Umbilical cord (tissue), 2 donors: Measurements from ENCODE around the gene GCSH. TPM values are rescaled to one million over a fixed set of nuclear protein-coding genes. Genes with fewer than 3 reads are reported as not detected.

ENCODE experiments used
- DNase-seq: peaks from one replicate; pipeline ENCODE4 v3.0.0-alpha.2; 2015; ENCODE audit warnings: low spot score
- total RNA-seq: library from RNA; depleted of rRNA; stranded (reverse); fragments of >200 nt; gene quantifications from one replicate; pipeline ENCODE4 v1.2.3, GENCODE V29; 2014; ENCODE audit warnings: low replicate concordance; ENCODE audit not compliant: insufficient read depth

The GCSH gene
- total RNA-seq, 1 donor from 2014 or later, result 17.6 TPM

DNA sequence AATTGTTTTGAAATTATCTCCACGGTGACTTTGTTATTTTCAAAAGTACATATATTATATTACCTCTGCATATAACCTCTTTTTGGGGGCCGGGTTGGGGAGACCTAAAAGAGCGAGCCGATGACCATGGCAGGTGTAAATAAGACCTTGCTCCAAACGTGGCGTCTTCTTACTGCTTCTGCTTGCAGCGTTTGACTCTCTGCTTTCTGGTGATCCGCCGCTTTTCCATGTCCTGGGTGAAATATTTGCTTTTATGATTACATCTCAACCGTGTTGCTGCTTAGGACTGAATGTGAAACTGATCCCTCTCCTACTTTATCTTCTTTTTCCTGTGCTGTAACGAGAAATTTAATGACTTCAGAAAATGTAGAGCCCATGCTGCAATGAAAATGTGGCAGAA is 42.4 kb downstream of the GCSH start:
- no peak for DNase-seq

DNA sequence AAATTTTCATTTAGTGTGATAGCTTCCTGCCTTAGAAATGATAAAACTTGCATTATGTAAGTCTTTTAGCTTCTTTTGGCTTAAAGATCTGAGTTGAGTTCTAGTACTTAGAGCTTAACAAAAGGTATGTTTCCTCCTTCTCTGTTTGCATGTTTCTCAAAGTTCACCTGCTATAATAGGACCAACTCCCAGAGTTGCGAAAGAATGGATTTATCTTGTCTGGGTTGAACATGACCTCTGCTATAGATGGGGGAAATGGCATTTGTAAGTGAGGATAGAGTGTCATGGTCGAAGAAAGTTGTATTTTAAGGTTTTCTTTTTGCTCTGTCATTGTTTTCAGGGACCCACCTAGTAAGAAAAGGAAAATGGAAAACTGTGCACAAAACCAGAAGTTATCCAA is 53.4 kb downstream of the GCSH start:
- no peak for DNase-seq

DNA sequence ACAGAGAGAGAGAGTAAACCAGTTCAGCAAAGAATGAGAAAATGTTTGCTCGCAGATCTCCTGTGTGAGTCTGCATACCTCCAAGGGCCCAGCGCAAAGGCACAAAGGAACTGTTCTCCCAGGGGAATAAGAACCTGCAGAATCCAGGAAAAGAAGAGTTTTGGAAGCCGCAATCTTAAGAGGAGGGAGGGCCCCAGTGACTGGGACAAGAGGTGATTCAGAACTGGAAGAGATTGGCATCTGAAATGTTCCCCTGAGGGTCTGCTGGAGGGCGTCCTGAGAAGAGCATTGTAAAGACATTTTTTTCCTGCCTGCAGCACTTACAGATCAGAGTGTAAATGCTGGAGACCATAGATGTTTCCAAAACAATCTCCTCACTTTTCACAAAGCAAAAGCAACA is 54.5 kb downstream of the GCSH start:
- no peak for DNase-seq

DNA sequence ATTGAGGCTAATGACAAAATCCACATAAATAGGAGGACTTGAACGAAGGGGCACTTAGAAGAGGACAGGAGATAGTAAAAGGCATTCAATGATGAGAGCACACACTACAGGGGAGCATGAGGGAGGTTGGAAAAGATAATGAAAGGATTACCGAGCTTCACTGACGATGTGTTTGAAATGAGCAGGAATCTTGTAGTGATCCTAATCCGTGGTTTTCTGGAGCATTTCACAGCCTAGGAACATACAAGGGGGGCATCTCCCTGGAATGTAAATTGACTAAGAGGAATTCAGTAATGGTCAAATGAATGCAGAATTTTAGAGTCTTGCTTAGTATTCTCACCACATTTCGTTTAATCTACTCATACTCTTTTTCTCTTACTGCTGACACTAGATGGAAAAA is 55.4 kb downstream of the GCSH start:
- no peak for DNase-seq

DNA sequence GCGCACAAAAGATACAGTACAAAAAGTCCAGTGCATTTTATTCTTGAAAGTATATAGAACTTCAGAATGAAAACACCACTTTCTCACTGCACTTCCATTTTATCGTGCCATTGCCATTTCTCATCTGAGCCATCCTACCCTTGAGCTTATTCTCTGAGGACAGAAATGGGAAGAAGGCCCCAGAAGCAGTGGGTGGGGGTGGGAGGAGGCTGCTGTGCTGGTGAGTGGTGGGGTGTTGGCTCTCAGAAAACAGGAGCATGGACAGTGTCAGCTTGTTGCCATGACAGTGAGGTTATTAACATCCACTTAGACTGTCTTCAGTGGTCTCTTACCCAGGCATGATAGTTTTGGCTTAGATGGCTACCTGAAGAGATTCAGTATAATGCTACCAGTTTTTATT is 56.1 kb downstream of the GCSH start:
- no peak for DNase-seq

DNA sequence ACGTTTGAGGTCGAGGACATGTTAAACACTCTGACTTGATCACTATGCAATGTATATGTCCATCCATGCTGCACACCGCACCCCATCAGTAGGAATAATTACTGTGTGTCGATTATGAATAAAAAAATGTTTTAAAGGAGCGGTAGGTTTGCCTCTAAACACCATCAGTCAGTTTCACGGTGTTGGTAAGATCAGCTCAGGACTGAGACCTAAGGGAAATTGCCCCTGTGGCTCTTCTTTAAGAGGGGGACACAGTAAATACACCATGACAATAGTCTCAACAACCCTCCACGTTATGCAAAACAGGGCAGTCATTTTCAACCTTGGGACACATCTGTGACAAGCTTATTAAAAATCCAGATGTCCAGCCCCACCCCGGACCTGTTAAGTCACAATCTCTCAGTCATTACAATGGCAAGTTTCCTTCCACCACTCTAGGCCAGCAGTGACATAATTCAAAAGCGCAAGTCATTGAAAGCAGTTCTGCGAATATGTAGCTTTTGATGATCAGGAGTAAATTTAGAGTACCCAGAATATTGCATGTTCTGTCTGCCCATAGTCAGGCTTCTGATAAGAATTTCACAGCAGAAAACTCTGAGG is 59.3 kb downstream of the GCSH start:
- DNase-seq, result peak; percentile 4

DNA sequence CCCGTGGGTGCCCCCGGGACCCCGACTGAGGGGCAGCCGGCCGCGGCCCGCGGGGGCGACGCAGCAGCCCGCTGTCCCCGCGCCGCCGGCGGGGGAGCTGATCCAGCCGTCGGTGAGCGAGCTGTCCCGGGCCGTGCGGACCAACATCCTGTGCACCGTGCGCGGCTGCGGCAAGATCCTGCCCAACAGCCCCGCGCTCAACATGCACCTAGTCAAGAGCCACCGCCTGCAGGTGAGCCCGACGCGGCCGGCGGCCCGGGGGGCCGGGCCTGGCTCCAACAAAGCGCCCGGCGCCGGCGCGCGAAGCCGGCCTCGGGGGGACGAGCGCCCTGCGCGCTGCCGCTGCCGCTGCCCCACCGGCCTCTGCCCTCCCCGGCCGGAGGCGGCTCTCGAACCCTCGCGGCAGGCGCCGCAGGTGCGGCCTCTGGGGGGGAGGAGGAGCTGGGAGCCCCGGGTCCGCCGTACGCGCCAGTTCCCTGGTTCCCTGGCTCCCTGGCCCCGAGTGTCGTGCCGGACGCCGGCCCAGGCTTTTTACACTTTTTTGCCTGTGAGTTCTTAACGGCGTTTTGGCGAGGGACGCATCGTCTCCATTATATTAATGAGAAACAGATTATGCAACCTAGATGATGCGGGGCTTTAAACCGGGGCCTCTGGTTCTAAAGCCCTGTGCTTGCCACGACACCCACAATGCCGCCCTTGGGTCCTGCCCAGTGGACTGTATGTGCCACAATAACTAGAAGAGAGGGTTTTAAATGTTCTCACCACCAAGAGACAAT is 60.0 kb downstream of the GCSH start:
- DNase-seq, result peak; percentile 10

DNA sequence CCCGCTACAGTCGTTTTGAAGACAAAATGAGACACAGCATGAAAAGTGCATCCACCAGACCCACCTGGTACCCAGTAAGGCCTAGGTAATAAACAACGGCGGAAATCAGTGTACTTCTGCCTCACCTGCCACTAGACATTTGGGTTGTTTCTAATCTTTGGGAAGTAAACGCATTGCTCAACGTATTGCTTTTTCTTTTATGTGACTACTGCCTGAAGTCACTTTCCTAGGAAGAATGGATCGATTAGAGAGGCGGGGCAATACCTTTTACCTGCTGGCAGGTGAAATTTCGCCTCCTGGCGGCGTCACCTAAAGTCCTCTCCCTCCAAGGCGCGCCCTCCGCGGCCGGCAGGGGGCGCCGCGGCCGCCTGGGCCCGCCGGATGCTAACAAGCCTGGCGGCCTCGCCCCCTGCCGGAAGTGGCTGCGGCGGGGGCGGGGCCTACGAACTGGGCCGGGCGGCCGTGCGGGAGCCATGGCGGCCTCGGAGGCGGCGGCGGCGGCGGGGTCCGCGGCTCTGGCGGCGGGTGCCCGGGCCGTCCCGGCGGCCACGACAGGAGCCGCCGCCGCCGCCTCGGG is 60.7 kb downstream of the GCSH start, which contains the start of gene ATMIN:
Gene ATMIN, plus strand, starts transcription at position 445 of the 577 bp plus-strand sequence. Its CDS starts 29 bp downstream, at position 474.
- peak; percentile 89 for DNase-seq

Other genes with a start within 250 kb of the GCSH start
- 15.4 TPM for gene CMC2, start 89.5 kb downstream of the GCSH start, total RNA-seq
- 14.9 TPM for gene CENPN, start 89.2 kb downstream of the GCSH start, total RNA-seq
- gene ATMIN, start 60.6 kb downstream of the GCSH start, total RNA-seq, result 55.9 TPM
- not detected for gene C16orf46, start 19.2 kb downstream of the GCSH start, total RNA-seq
- gene BCO1, start 142.3 kb upstream of the GCSH start, total RNA-seq, result not detected
- gene GAN, start 218.6 kb upstream of the GCSH start, total RNA-seq, result 14.2 TPM